SK-N-MC (cell line): ENCODE results near the gene F10.

Experiments
- DNase-seq: peaks from one replicate; pipeline ENCODE4 v3.0.0-alpha.2; 2011; ENCODE audit warnings: low read depth, low spot score
- H3K27ac ChIP-seq: fragments of 200-600 bp; sonication (generic); 2 replicates; pipeline ENCODE4 v1.5.1; 2016; ENCODE audit warnings: mixed run types
- H3K36me3 ChIP-seq: fragments of 200-600 bp; sonication (generic); 2 replicates; pipeline ENCODE4 v1.6.1; 2017; ENCODE audit warnings: antibody characterized with exemption, low read length, mixed read lengths; ENCODE audit not compliant: insufficient read depth
- H3K4me3 ChIP-seq: fragments of 200-600 bp; sonication (generic); 2 replicates; pipeline ENCODE4 v1.5.1; 2016
- H3K9ac ChIP-seq: fragments of 200-600 bp; sonication (generic); 2 replicates; pipeline ENCODE4 v1.8.0; 2017; ENCODE audit warnings: mixed run types, mixed read lengths; ENCODE audit not compliant: insufficient read length
- H3K9me3 ChIP-seq: fragments of 200-600 bp; sonication (generic); 2 replicates; pipeline ENCODE4 v1.6.1; 2017; ENCODE audit warnings: low read depth, mild to moderate bottlenecking, antibody characterized with exemption, low read length, moderate library complexity, mixed read lengths
- EZH2 ChIP-seq: fragments of 200-600 bp; sonication (generic); IDR thresholded peaks from one replicate; pipeline ENCODE4 v1.6.1; 2017; ENCODE audit warnings: antibody characterized with exemption
- FOXP2 ChIP-seq: optimal IDR thresholded peaks from 2 replicates; pipeline ENCODE3; 2011; ENCODE audit warnings: mild to moderate bottlenecking, moderate library complexity; ENCODE audit not compliant: insufficient read depth; ENCODE audit errors: extremely low read length, control extremely low read depth
- POLR2AphosphoS5 ChIP-seq: IDR thresholded peaks from 2 replicates; pipeline ENCODE4 v1.6.1; 2012; ENCODE audit warnings: mild to moderate bottlenecking, low read depth, low read length, borderline replicate concordance

The F10 gene

GRCh38 chr13:113144255-113144629, 21.6 kb downstream of the F10 start:
- H3K9ac ChIP-seq = no peak overlapping the region
- DNase-seq = no peak
- TF ChIP-seq POLR2AphosphoS5 = no peak
- TF ChIP-seq EZH2 = no peak
- no peak for TF ChIP-seq FOXP2

GRCh38 chr13:113145496-113145895, 22.9 kb downstream of the F10 start:
- TF ChIP-seq POLR2AphosphoS5 (no peak), FOXP2 (no peak)
- H3K4me3 ChIP-seq = no peak overlapping the region
- H3K36me3 ChIP-seq = no peaks in the 10 kb centered on the region
- H3K27ac ChIP-seq = no peak overlapping the region
- no peaks in the 10 kb centered on the region for H3K9me3 ChIP-seq
- DNase-seq = no peak
- H3K9ac ChIP-seq = no peak overlapping the region

More at GRCh38 chr13:113144255-113144629, 21.6 kb downstream of the F10 start:
- Histone ChIP-seq H3K4me3 (no peak overlapping the region), H3K36me3 (no peaks in the 10 kb centered on the region), H3K27ac (no peak overlapping the region), H3K9me3 (no peaks in the 10 kb centered on the region)

GRCh38 chr13:113145911-113146598, 23.5 kb downstream of the F10 start:
- Histone ChIP-seq H3K9me3 (no peaks in the 10 kb centered on the region), H3K27ac (no peak overlapping the region), H3K9ac (no peak overlapping the region), H3K4me3 (no peak overlapping the region), H3K36me3 (no peaks in the 10 kb centered on the region)
- no peak for DNase-seq
- TF ChIP-seq POLR2AphosphoS5 (no peak), FOXP2 (no peak), EZH2 (no peak)

GRCh38 chr13:113146750-113147149, 24.2 kb downstream of the F10 start:
- Histone ChIP-seq H3K36me3 (no peaks in the 10 kb centered on the region), H3K4me3 (no peak overlapping the region), H3K9ac (no peak overlapping the region), H3K9me3 (no peaks in the 10 kb centered on the region), H3K27ac (no peak overlapping the region)
- no peak for DNase-seq
- TF ChIP-seq FOXP2 (no peak), EZH2 (no peak)

GRCh38 chr13:113147206-113147605, 24.6 kb downstream of the F10 start:
- TF ChIP-seq POLR2AphosphoS5 = no peak
- Histone ChIP-seq H3K27ac (no peak overlapping the region), H3K9me3 (no peaks in the 10 kb centered on the region), H3K4me3 (no peak overlapping the region), H3K36me3 (no peaks in the 10 kb centered on the region), H3K9ac (no peak overlapping the region)
- no peak for DNase-seq

- no peak overlapping the region for H3K27ac ChIP-seq
- H3K36me3 ChIP-seq = no peaks in the 10 kb centered on the region
- no peak overlapping the region for H3K9ac ChIP-seq
- DNase-seq = no peak
- H3K4me3 ChIP-seq = no peak overlapping the region
- H3K9me3 ChIP-seq = no peaks in the 10 kb centered on the region
- no peak for TF ChIP-seq POLR2AphosphoS5
Observed at GRCh38 chr13:113148407-113148806, 25.8 kb downstream of the F10 start.

GRCh38 chr13:113148940-113149503, 26.4 kb downstream of the F10 start:
- H3K9me3 ChIP-seq = no peaks in the 10 kb centered on the region
- H3K4me3 ChIP-seq = no peak overlapping the region
- no peak overlapping the region for H3K27ac ChIP-seq
- H3K36me3 ChIP-seq = no peaks in the 10 kb centered on the region
- H3K9ac ChIP-seq = no peak overlapping the region
- no peak for DNase-seq
- no peak for TF ChIP-seq FOXP2
- no peak for TF ChIP-seq EZH2
- no peak for TF ChIP-seq POLR2AphosphoS5

GRCh38 chr13:113149711-113150549, 27.3 kb downstream of the F10 start:
- no peak for TF ChIP-seq FOXP2
- no peak for TF ChIP-seq EZH2
- no peak for TF ChIP-seq POLR2AphosphoS5
- H3K27ac ChIP-seq = no peak overlapping the region
- DNase-seq = no peak
- H3K9me3 ChIP-seq = no peaks in the 10 kb centered on the region
- H3K9ac ChIP-seq = no peak overlapping the region
- H3K4me3 ChIP-seq = no peak overlapping the region
- H3K36me3 ChIP-seq = no peaks in the 10 kb centered on the region
